Chondrocyte (in vitro differentiated cells): ENCODE results near the gene FUT7. TPM values are rescaled to one million over a fixed set of nuclear protein-coding genes. Genes with fewer than 3 reads are reported as not detected.

Source experiments
- DNase-seq: peaks from one replicate; pipeline ENCODE4 v3.0.0; 2021; ENCODE audit warnings: mixed read lengths, low spot score
- H3K27ac Mint-ChIP-seq: one replicate; pipeline ENCODE4 v1.8.0; 2021; ENCODE audit warnings: mild to moderate bottlenecking, moderate library complexity, mixed read lengths; ENCODE audit not compliant: unreplicated experiment
- H3K27me3 Mint-ChIP-seq: 2 replicates; pipeline ENCODE4 v1.8.0; 2021; ENCODE audit warnings: low read depth, mixed read lengths
- H3K36me3 Mint-ChIP-seq: 2 replicates; pipeline ENCODE4 v1.8.0; 2021; ENCODE audit warnings: low read depth, mixed read lengths
- H3K4me1 Mint-ChIP-seq: 2 replicates; pipeline ENCODE4 v1.8.0; 2021; ENCODE audit warnings: low read depth, mild to moderate bottlenecking, mixed read lengths
- H3K4me3 Mint-ChIP-seq: one replicate; pipeline ENCODE4 v1.8.0; 2021; ENCODE audit warnings: mild to moderate bottlenecking, moderate library complexity, mixed read lengths; ENCODE audit not compliant: unreplicated experiment
- H3K9me3 Mint-ChIP-seq: 2 replicates; pipeline ENCODE4 v1.8.0; 2021; ENCODE audit warnings: low read depth, mixed read lengths
- total RNA-seq: library from RNA; stranded (reverse); gene quantifications from 3 replicates; pipeline ENCODE4 v1.2.1, GENCODE V29; 2021
- TF ChIP-seq, protein P1 (sequence below): fragments of 200-600 bp; sonication (generic); IDR thresholded peaks from 2 replicates; pipeline ENCODE4 v1.5.0; 2021; ENCODE audit warnings: antibody characterized with exemption, mild to moderate bottlenecking, moderate library complexity

The FUT7 gene
- total RNA-seq, 1 donor from 2014 or later = not detected

DNA sequence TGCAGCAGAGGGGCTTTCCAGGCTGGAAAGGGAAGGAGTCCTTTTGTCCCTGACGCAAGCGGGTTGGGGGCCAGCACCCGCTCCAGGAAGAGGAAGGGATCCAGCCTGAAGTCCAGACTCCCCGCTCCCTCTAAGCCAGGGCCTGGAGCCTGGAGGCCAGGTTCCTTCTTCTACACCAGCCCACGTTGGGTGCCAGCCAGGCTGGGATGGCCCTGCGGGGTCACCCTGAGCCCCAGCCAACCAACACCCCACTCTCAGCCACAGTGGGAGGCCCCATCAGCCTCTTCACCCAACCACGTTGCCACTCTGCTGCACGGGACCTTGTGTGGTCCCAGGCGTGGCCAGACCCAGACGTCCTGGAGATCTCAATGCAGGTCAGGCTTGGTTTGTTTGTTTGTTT is 970 bp upstream of the FUT7 start:
- no peaks in the 10 kb centered on the region for H3K9me3 Mint-ChIP-seq
- no peak for DNase-seq
- no peak overlapping the region for H3K27ac Mint-ChIP-seq
- H3K4me3 Mint-ChIP-seq = no peak overlapping the region
- H3K27me3 Mint-ChIP-seq = no peaks in the 10 kb centered on the region
- H3K4me1 Mint-ChIP-seq = no peaks in the 10 kb centered on the region
- no peaks in the 10 kb centered on the region for H3K36me3 Mint-ChIP-seq
- TF ChIP-seq, protein P1, sequence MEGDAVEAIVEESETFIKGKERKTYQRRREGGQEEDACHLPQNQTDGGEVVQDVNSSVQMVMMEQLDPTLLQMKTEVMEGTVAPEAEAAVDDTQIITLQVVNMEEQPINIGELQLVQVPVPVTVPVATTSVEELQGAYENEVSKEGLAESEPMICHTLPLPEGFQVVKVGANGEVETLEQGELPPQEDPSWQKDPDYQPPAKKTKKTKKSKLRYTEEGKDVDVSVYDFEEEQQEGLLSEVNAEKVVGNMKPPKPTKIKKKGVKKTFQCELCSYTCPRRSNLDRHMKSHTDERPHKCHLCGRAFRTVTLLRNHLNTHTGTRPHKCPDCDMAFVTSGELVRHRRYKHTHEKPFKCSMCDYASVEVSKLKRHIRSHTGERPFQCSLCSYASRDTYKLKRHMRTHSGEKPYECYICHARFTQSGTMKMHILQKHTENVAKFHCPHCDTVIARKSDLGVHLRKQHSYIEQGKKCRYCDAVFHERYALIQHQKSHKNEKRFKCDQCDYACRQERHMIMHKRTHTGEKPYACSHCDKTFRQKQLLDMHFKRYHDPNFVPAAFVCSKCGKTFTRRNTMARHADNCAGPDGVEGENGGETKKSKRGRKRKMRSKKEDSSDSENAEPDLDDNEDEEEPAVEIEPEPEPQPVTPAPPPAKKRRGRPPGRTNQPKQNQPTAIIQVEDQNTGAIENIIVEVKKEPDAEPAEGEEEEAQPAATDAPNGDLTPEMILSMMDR = no peak

DNA sequence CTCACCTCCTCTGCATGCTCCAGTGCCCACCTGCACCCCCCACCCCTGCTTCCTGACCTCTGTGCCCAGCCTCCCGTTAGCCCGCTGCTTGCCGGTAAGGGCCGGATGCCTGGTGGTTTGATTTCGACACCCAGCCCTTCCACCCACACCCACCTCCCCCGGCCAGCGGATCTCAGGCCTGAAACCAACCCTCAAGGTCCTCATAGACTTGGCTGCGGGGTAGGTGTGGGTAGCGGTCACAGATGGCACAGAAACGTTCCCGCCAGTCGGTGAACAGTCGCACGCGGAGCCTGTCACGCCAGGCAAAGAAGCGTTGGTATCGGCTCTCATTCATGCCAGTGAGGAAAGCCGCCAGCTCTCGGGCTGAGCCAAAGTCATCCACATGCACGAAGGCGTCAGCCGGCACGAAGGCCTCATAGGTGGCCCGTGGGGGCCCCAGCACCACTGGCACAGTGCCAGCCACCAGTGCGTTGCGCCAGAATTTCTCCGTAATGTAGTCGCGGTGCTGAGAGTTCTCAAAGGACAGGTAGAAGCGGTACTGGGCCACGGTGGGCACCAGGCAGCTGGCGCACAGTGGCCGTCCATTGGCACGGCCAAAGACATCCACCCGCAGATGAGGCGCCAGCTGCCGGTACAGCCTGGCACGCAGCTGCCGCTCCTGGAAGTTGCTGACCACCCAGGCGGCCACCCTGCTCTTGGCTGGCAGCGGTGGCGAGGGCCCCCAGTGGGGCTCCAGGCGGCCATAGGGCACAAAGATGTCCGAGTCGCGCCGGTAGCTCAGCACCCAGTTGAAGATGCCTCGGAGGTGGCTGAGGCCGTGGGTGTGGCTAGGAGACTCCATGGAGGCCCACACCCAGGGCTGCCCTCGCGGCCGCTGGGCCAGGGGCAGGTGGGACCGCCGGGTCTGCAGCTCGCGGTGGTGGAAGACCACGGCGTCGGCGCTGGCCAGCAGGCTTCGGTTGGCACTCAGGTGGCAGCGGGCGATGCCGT is 1.1 kb downstream of the FUT7 start:
- H3K27ac Mint-ChIP-seq = no peak overlapping the region
- H3K9me3 Mint-ChIP-seq = no peaks in the 10 kb centered on the region
- TF ChIP-seq, protein P1 = no peak
- H3K4me1 Mint-ChIP-seq = peaks cover 7% of the 10 kb centered on the region
- H3K36me3 Mint-ChIP-seq = no peaks in the 10 kb centered on the region
- H3K27me3 Mint-ChIP-seq = no peaks in the 10 kb centered on the region
- no peak for DNase-seq
- no peak overlapping the region for H3K4me3 Mint-ChIP-seq

DNA sequence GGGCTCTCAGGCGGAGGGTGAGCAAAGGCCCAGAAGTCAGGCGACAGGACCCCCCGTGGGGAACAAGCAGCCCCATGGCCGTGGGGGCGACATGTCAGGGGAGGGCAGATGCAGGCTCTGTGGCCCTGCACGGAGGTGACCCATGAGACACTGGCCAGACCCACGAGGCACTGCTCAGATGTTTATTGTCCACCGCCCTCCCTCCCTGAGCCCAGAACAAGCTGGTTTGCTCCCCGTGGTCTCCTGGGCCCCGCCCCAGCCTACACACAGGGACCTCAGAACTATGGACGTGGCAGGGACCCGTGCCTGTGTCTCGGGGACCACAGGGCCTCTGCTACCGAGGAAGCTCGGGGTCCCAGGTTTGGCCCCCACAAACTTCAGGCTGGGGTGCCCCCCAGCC is 1.9 kb downstream of the FUT7 start:
- Mint-ChIP-seq H3K4me3 (no peak overlapping the region), H3K27me3 (no peaks in the 10 kb centered on the region), H3K4me1 (peaks cover 7% of the 10 kb centered on the region), H3K36me3 (no peaks in the 10 kb centered on the region), H3K9me3 (no peaks in the 10 kb centered on the region), H3K27ac (no peak overlapping the region)
- TF ChIP-seq, protein P1 = no peak
- DNase-seq = no peak

DNA sequence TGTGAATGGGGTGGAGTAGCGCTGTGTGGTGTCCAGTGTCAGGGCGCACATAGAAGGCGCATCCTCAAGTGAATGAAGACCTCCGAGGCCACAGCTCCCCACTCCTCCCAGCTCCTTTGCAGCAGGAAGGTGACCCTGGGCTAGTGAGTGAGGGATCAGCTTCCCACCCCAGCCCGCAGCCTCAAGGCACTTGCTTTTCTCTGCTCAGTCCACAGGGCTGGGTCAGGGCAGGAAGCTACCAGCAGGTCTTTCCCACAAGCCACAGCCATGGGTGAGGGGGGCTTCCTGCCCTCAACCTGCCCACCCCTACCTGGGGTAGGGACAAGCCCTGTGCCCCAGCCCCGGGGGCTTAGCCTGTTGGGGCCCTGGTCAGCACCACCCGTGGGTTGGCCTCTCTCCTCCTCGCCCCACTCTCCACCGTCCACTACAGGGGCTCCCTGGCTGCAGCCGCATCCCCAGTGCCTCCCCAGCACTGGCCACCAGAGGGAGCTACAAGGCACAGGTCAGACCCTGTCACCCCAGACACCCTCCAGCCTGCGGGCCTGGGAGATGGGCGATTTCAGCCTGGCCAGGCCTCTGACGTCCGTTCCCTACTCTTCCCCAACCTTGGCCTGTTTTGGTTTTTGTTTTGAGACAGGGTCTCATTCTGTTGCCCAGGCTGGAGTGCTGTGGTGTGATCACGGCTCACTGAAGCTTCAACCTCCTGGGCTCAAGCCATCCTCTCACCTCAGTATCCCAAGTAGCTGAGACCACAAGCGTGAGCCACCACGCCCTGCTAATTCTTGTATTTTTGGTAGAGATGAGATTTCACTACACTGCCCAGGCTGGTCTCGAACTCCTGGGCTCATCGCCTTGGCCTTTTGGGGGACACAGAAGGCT is 2.6 kb downstream of the FUT7 start:
- H3K27me3 Mint-ChIP-seq = no peaks in the 10 kb centered on the region
- H3K36me3 Mint-ChIP-seq = no peaks in the 10 kb centered on the region
- H3K27ac Mint-ChIP-seq = no peak overlapping the region
- TF ChIP-seq, protein P1 = peak; percentile 86
- no peak for DNase-seq
- H3K4me3 Mint-ChIP-seq = peak overlapping the region; percentile 68
- H3K4me1 Mint-ChIP-seq = peaks cover 7% of the 10 kb centered on the region
- H3K9me3 Mint-ChIP-seq = no peaks in the 10 kb centered on the region
